AML-193 (cell line): ENCODE data around the gene BRSK1.
"Not testable (repeated sequence)": the region's sequence is repeated elsewhere in the genome, so short reads cannot be mapped to it uniquely, and the experiment has no call there.

Experiments used
- DNase-seq, 2 experiments: peaks; one replicate each; lab custom pipeline; 2025; lab: John Stamatoyannopoulos, UW

BRSK1 gene

DNA sequence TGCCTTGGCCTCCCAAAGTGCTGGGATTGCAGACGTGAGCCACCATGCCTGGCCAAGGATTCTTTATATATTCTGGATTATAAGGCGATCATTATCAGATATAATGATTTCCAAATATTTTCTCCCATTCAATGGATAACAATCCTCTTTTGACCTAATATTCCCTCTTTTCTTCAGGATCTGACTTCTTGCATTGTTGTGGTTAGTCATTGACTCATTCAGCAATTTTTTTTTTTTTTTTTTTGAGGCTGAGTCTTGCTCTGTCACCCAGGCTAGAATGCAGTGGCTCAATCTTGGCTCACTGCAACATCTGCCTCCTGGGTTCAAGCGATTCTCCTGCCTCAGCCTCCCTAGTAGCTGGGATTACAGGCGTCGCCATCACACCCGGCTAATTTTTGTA lies 46.0 kb downstream of the BRSK1 start:
- DNase-seq = not testable (repeated sequence)

- no peak for DNase-seq
Measured at GRCh38 chr19:55333870-55334269, 50.1 kb downstream of the BRSK1 start.

GRCh38 chr19:55336101-55336500 lies 52.3 kb downstream of the BRSK1 start:
- no peak for DNase-seq

DNA sequence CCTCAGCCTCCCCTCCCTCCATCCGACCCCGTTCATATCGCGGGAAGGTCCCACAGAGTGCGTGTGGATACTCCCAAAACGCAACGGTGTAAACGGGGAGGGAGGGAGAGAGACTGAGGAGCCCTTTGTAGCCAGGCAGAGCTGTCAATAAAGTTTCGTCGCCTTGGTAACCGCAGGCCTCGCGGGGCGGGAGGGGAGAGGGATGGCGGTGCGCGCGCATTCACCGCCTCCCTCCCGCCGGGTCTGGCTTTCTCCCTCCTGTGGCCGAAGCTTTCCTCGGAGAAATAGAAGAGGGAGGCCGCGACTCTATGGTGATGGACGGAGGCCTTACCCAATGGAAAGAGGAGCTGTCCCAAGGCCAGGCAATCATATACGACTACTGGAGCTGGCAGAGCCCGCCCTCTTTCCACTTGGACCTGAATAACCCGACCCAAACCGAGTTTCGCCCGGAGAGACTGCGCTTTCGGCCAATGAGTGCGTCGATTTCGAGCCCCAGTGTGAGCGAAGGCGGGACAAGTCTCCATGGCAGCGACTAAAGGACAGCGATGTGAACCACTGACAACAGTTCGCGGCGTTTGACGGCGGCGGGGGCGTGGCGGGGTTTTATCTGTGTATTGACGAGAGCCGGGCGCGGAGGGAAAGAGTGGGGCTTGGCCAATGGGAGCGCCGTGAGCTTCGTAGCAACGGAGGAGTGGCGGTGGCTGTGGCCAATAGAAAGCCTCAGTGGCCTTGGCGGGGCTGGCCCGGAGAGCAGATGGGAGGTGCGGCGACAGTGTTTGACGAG lies 55.5 kb downstream of the BRSK1 start, which contains the start of gene KMT5C:
Gene KMT5C (plus strand): TSS at position 772 of the 784 bp plus-strand sequence. CDS start 2,061 bp downstream, outside the sequence.
- peak; percentile 99 to 100 for DNase-seq

GRCh38 chr19:55339889-55340783 lies 56.3 kb downstream of the BRSK1 start:
- no peak for DNase-seq

DNA sequence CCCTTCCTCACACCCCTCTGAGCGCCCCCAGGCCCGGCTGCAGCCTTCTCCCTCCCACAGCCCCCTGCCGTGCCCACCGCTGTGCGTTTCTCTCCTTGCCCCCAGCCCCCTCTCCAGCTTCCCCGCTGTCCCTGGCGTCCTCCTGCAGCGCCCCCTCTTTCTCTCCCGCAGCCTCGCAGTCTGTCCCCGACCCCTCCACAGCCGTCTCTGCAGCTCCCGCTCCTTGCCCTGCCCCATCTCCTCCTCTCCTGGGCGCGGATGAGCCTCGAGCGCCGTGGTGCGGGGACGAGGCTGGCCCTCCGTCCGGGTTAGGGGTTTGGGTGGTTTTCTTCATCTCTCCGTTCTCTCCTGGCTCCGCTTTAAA lies 57.0 kb downstream of the BRSK1 start:
- no peak for DNase-seq

- DNase-seq = peak; percentile 34
Measured at GRCh38 chr19:55341171-55341588, 57.4 kb downstream of the BRSK1 start.

GRCh38 chr19:55341595-55342531 lies 58.1 kb downstream of the BRSK1 start:
- no peak for DNase-seq

DNA sequence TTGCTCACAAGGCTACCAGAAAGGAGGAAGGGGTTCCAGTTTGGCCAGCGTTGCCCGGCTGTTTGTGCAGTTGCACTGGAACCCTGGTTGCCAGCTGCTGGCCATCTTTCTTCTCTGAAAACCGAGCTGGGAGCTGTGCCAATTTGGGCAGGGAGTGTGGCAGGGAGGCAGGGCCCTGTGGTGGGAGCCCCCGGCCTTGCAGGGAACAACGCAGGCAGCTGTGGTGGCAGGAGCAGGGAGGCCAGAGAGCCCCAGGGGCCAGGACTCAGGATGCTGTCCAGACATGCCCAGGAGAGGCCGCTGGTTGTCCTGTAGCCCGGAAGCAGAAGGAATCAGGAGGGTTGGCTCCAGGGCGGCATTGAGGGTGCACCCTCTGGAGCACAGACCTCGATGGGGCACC lies 60.6 kb downstream of the BRSK1 start:
- DNase-seq = no peak

DNA sequence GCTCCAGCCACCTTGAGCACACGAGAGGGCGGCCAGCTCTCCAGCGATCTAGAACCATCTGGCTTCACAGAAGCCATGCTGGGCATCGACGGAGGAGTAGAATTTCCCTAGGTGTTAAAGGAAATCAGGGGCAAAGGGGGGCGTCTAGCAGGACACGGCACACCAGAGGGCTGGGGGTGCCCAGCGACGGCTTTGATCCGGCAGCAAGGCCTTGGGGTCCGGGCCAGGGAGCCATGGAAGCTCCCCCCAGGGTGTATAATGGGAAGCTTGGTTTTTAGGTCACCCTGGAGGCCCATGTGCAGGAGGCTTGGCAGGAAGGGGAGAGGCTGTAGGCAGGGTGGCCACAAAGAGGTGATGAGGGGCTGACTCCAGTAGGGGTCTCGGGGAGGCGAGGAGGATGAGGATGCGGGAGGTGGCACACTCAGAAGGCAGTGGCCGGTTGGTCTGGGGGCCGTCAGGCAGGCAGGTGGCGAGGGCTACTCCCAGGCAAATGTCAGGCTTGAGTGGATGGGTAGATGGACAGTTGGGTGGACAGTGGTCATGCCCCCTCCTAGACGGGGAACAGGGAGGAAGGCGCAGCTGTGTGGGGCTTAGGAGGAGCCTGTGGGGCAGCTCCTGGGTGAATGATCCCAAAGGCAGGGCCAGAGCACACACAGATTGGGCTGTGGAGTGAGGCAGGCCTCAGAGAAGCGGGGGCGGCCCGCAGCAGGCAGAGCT lies 61.5 kb downstream of the BRSK1 start:
- DNase-seq = no peak

DNA sequence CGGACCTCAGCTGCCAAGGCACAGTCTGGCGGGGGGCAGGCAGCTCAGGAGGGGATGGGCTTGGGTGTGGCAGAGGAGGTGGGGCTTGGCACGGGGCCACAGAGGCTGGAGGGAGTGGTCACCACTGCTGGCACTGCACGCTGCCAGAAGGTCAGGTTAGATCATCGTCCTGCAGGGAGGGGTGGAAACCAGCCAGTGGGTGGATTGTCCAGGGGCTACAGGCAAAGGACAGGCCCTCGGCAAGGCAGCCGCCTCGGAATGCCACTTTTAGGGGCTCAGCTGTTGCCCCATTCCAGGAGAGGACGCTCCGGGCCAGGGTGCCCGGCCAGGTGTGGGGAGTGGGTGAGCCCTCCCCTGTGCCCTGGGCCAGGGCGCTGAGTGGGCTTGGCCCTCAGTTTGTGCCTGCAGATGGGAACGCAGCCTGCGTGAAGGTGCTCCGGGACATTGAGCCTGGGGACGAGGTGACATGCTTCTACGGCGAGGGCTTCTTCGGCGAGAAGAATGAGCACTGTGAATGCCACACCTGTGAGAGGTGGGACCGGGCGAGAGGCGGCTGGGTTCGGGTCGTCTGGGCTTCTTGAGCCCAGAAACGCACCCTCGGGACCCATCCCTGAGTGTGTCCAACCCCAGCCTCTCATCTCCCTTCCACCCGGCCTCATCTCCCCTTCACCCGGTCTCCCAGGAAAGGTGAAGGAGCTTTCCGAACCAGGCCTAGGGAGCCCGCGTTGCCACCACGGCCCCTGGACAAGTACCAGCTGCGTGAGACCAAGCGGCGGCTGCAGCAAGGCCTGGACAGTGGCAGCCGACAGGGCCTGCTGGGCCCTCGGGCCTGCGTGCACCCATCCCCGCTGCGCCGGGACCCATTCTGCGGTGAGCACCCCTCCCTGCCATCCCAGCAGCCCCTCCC lies 62.3 kb downstream of the BRSK1 start:
- no peak for DNase-seq

GRCh38 chr19:55346725-55347441 lies 63.1 kb downstream of the BRSK1 start:
- DNase-seq = no peak

GRCh38 chr19:55347442-55348009 lies 63.7 kb downstream of the BRSK1 start:
- no peak for DNase-seq

DNA sequence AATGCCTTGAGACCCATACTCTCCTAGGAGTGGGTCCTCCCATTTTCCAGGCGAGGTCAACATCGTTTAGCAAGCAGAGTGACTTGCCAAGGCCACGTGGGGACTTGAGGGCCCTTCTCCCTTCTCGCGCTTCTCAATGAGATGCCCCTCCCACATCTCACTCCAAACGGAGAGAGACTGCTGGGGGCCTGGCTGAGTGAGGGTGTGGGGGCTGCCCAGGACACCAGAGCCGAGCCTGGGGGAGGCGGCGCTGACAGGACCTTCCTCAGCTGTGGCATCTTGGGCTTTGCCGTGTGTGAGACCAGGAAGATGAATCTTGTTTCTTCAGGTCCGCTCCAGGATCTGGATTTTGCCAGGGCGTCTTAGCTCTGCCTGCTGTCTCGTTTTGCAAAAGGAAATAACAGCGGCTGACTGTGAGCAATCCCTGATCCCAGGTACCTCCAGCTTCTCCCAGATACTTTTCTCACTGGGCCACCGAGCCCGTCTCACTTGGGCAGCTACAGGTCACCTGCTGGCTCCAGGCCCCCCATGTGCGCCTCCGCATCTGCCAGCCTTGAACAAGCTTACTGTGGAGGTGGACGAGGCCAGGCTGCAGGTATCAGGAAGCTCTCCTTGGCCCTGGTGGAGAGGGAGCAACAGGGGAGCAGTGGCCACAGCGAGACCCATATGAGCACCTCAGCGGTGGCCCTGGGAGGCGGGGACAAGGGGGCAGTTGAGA lies 64.7 kb downstream of the BRSK1 start:
- no peak for DNase-seq

GRCh38 chr19:55350620-55351315 lies 67.0 kb downstream of the BRSK1 start:
- no peak for DNase-seq

- no peak for DNase-seq
Measured at GRCh38 chr19:55352040-55352439, 68.2 kb downstream of the BRSK1 start.

DNA sequence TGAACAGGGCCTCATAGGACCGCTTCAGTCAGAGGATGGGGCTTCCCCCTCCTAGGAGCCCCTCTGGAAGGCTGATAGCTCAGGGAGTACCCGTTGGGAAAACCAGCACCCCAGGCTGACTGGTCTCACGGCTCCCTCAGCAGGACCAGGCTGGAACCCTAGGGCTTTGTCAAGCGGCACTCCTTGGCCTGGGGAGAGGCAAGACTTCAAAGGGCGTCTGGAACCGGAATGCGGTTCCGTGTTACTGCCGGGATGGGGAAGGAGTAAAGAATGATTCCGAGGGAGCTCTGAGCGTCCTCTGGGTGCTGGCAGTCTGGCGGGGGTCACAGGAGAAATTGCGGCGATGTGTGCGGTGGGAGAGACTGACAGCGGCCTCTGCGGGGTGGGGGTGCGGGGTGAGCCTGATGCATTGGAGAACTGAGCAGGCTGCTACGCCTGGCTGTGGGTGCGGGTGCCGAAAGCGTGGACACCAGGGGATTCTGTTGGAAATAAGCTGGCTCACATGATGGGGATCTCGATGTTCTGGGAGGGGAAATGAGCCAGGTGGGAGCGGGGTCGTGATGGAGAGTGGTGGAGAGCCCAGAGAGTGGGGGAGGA lies 68.8 kb downstream of the BRSK1 start:
- no peak for DNase-seq
